ENCODE results near the gene PCDHB11.
"Not testable (repeated sequence)": the region's sequence is repeated elsewhere in the genome, so short reads cannot be mapped to it uniquely, and the experiment has no call there.

Gene PCDHB11

DNA sequence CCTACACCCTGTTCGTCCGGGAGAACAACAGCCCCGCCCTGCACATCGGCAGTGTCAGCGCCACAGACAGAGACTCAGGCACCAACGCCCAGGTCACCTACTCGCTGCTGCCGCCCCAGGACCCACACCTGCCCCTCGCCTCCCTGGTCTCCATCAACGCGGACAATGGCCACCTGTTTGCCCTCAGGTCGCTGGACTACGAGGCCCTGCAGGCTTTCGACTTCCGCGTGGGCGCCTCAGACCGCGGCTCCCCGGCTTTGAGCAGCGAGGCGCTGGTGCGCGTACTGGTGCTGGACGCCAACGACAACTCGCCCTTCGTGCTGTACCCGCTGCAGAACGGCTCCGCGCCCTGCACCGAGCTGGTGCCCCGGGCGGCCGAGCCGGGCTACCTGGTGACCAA is 10.7 kb upstream of the PCDHB11 start:
- DNase-seq, result not testable (repeated sequence)

DNA sequence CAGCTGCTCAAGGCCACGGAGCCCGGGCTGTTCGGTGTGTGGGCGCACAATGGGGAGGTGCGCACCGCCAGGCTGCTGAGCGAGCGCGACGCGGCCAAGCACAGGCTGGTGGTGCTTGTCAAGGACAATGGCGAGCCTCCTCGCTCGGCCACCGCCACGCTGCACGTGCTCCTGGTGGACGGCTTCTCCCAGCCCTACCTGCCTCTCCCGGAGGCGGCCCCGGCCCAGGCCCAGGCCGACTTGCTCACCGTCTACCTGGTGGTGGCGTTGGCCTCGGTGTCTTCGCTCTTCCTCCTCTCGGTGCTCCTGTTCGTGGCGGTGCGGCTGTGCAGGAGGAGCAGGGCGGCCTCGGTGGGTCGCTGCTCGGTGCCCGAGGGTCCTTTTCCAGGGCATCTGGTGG is 10.3 kb upstream of the PCDHB11 start:
- DNase-seq, result not testable (repeated sequence)

DNA sequence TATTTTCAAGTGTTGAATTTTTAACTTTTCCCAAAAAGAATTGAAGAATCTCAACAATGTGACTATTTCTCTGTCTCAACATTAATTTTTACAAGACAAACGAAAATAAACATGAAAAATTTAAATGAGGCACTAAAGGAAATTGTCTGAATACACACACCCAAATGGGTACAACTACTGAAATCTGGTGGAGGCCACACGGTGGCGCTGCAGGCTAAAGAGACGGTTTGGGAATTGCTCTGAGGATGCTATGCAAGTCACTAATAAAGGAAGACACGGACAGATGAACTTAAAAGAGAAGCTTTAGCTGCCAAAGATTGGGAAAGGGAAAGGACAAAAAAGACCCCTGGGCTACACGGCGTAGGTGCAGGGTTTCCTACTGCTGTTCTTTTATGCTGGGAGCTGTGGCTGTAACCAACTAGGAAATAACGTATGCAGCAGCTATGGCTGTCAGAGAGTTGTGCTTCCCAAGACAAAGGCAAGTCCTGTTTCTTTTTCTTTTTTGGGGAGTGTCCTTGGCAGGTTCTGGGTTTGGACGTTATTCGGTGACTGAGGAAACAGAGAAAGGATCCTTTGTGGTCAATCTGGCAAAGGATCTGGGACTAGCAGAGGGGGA is 7.2 kb upstream of the PCDHB11 start, which contains the start of gene PCDHB10:
Gene PCDHB10, plus strand, starts transcription at position 244 of the 616 bp plus-strand sequence. Its CDS starts 200 bp downstream, at position 444.
- peak in 1 of 5 experiments; percentile 5 for DNase-seq

DNA sequence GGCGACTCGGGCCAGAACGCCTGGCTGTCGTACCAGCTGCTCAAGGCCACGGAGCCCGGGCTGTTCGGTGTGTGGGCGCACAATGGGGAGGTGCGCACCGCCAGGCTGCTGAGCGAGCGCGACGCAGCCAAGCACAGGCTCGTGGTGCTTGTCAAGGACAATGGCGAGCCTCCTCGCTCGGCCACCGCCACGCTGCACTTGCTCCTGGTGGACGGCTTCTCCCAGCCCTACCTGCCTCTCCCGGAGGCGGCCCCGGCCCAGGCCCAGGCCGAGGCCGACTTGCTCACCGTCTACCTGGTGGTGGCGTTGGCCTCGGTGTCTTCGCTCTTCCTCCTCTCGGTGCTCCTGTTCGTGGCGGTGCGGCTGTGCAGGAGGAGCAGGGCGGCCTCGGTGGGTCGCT is 5.1 kb upstream of the PCDHB11 start:
- DNase-seq, result not testable (repeated sequence)

DNA sequence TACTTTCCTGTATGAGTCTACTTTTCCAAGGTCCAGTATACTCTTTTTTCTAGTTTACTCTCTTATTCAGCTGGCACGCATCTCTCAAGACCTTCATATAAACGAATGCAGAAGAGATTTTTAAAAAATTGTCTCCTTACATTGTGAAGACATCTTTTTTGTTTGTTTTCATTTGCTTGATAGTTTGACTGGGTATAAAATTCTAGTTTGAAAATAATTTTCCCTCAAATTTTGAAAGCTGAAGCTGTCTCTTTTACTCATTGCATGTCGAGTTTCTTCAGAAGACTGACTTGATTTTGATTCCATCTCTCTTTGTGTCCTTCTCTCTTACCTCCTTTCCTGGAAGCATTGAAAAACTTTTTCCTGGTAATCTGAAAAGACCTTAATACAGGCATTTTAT is 3.1 kb upstream of the PCDHB11 start:
- DNase-seq, result no peak

DNA sequence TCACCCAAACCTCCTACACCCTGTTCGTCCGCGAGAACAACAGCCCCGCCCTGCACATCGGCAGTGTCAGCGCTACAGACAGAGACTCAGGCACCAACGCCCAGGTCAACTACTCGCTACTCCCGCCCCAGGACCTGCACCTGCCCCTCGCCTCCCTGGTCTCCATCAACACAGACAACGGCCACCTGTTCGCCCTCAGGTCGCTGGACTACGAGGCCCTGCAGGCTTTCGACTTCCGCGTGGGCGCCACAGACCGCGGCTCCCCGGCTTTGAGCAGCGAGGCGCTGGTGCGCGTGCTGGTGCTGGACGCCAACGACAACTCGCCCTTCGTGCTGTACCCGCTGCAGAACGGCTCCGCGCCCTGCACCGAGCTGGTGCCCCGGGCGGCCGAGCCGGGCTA is 1.7 kb downstream of the PCDHB11 start:
- DNase-seq, result not testable (repeated sequence)

DNA sequence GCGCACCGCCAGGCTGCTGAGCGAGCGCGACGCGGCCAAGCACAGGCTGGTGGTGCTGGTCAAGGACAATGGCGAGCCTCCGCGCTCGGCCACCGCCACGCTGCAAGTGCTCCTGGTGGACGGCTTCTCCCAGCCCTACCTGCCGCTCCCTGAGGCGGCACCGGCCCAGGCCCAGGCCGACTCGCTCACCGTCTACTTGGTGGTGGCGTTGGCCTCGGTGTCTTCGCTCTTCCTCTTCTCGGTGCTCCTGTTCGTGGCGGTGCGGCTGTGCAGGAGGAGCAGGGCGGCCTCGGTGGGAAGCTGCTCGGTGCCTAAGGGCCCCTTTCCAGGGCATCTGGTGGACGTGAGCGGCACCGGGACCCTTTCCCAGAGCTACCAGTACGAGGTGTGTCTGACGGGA is 2.2 kb downstream of the PCDHB11 start:
- DNase-seq, result not testable (repeated sequence)

DNA sequence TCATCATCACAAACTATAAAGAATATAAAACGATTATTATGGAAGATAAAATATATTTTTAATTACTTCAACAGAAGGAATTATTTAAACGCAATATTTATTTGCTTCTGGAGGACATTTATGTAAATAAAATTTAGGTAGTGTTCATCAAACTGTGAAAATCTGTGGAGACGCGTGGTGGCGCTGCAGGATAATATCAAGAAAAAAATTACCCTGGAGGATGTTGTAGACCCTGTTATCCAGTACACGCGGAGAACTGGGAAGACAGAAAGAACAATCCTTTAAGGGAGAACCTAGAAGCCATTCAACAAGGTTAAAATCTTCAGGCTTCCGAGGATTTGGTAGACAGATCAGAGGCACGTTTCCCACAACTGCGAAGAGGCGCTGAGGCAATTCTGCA is 9.1 kb downstream of the PCDHB11 start, which contains the start of gene PCDHB12:
Gene PCDHB12, plus strand, starts transcription at position 242 of the 400 bp plus-strand sequence. CDS start 189 bp downstream, outside the sequence.
- no peak for DNase-seq

DNA sequence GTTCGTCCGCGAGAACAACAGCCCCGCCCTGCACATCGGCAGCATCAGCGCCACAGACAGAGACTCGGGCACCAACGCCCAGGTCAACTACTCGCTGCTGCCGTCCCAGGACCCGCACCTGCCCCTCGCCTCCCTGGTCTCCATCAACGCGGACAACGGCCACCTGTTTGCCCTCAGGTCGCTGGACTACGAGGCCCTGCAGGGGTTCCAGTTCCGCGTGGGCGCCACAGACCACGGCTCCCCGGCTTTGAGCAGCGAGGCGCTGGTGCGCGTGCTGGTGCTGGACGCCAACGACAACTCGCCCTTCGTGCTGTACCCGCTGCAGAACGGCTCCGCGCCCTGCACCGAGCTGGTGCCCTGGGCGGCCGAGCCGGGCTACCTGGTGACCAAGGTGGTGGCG is 10.9 kb downstream of the PCDHB11 start:
- not testable (repeated sequence) for DNase-seq

DNA sequence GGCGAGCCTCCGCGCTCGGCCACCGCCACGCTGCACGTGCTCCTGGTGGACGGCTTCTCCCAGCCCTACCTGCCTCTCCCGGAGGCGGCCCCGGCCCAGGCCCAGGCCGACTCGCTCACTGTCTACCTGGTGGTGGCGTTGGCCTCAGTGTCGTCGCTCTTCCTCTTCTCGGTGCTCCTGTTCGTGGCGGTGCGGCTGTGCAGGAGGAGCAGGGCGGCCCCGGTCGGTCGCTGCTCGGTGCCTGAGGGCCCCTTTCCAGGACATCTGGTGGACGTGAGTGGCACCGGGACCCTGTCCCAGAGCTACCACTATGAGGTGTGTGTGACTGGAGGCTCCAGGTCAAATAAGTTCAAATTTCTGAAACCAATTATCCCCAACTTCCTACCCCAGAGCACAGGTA is 11.4 kb downstream of the PCDHB11 start:
- DNase-seq, result not testable (repeated sequence)

DNA sequence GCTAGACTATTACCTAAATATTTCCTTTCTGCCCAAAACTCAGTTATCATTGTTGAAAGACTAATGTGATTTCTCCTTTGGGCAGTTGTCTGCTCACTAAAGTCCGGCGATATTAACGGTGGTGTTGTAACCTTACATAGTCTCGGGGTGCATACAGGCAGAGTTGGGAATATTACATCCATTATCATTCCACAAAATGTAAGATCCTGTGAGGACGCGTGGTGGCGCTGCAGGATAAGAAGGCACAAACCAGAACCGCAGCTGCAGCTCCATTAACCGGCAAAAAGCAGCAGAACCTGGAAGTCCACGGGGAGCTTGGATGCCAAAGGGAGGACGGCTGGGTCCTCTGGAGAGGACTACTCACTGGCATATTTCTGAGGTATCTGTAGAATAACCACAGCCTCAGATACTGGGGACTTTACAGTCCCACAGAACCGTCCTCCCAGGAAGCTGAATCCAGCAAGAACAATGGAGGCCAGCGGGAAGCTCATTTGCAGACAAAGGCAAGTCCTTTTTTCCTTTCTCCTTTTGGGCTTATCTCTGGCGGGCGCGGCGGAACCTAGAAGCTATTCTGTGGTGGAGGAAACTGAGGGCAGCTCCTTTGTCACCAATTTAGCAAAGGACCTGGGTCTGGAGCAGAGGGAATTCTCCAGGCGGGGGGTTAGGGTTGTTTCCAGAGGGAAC is 14.4 kb downstream of the PCDHB11 start, which contains the start of gene PCDHB13:
Gene PCDHB13, plus strand, starts transcription at position 264 of the 684 bp plus-strand sequence. Its CDS starts 205 bp downstream, at position 469.
- DNase-seq, result not testable (repeated sequence)

DNA sequence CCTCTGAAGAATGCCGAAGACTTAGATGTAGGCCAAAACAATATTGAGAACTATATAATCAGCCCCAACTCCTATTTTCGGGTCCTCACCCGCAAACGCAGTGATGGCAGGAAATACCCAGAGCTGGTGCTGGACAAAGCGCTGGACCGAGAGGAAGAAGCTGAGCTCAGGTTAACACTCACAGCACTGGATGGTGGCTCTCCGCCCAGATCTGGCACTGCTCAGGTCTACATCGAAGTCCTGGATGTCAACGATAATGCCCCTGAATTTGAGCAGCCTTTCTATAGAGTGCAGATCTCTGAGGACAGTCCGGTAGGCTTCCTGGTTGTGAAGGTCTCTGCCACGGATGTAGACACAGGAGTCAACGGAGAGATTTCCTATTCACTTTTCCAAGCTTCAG is 15.2 kb downstream of the PCDHB11 start:
- DNase-seq, result not testable (repeated sequence)

DNA sequence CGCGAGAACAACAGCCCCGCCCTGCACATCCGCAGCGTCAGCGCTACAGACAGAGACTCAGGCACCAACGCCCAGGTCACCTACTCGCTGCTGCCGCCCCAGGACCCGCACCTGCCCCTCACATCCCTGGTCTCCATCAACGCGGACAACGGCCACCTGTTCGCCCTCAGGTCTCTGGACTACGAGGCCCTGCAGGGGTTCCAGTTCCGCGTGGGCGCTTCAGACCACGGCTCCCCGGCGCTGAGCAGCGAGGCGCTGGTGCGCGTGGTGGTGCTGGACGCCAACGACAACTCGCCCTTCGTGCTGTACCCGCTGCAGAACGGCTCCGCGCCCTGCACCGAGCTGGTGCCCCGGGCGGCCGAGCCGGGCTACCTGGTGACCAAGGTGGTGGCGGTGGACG is 16.1 kb downstream of the PCDHB11 start:
- not testable (repeated sequence) for DNase-seq

DNA sequence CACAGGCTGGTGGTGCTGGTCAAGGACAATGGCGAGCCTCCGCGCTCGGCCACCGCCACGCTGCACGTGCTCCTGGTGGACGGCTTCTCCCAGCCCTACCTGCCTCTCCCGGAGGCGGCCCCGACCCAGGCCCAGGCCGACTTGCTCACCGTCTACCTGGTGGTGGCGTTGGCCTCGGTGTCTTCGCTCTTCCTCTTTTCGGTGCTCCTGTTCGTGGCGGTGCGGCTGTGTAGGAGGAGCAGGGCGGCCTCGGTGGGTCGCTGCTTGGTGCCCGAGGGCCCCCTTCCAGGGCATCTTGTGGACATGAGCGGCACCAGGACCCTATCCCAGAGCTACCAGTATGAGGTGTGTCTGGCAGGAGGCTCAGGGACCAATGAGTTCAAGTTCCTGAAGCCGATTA is 16.6 kb downstream of the PCDHB11 start:
- DNase-seq, result not testable (repeated sequence)

DNA sequence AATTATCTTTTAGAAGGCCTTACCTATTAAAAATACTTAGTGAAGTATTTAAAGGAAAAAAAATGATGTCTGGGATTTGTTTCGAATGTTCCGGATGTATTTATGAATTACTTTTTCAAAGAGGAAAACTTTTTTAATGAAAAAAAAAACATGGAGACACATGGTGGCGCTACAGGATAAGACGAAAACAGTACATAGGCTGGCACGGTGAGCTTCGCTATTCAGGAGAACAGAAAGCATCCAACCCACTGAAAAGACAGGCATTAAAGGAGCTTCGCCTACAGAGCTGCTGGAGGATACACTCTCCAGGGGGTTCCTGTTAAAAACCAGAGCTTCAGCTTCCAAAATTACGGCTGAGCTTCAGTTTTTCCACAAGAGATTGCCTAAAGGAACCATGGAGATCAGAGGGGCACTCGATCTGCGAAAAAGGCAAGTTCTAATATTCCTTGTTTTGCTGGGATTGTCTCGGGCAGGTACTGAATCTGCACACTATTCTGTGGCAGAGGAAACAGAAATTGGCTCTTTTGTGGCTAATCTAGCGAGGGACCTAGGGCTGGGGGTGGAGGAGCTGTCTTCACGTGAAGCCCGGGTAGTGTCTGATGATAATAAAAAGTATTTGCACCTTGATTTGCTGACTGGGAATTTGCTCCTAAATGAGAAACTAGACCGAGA is 23.8 kb downstream of the PCDHB11 start, which contains the start of gene PCDHB14:
Gene PCDHB14, plus strand, starts transcription at position 232 of the 672 bp plus-strand sequence. Its CDS starts 163 bp downstream, at position 395.
- DNase-seq, result peak in 1 of 5 experiments; percentile 6

DNA sequence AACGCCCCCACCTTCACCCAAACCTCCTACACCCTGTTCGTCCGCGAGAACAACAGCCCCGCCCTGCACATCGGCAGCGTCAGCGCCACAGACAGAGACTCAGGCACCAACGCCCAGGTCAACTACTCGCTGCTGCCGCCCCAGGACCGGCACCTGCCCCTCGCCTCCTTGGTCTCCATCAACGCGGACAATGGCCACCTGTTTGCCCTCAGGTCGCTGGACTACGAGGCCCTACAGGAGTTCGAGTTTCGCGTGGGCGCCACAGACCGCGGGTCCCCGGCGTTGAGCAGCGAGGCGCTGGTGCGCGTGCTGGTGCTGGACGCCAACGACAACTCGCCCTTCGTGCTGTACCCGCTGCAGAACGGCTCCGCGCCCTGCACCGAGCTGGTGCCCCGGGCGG is 25.4 kb downstream of the PCDHB11 start:
- DNase-seq, result not testable (repeated sequence)

DNA sequence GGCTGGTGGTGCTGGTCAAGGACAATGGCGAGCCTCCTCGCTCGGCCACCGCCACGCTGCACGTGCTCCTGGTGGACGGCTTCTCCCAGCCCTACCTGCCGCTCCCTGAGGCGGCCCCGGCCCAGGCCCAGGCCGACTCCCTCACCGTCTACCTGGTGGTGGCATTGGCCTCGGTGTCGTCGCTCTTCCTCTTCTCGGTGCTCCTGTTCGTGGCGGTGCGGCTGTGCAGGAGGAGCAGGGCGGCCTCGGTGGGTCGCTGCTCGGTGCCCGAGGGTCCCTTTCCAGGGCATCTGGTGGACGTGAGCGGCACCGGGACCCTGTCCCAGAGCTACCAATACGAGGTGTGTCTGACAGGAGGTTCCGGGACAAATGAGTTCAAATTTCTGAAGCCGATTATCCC is 26.0 kb downstream of the PCDHB11 start:
- not testable (repeated sequence) for DNase-seq

DNA sequence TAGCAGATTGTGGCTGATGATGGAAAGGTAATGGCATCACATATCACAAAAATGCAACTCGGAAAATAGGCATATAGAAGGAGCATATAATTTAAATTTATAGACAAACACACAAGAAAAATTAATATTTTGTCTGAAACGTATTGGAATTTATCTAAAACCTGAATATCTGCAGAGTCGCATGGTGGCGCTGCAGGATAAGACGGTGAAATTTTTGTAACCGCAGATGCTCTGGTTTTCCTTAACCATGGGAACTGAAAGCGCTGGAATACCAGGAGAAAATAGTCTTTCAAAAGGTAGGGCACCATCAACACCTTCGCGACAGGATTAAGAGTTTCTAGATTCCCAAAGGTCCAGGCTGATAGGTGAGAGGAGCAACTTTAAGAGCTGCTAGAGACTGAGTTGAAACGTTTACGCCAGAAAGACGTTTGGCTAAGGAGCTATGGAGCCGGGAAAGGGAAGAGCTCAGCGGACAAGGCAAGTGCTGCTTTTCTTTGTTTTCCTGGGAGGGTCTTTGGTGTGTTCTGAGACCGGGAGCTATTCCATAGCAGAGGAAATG is 34.8 kb downstream of the PCDHB11 start:
- DNase-seq, result no peak

DNA sequence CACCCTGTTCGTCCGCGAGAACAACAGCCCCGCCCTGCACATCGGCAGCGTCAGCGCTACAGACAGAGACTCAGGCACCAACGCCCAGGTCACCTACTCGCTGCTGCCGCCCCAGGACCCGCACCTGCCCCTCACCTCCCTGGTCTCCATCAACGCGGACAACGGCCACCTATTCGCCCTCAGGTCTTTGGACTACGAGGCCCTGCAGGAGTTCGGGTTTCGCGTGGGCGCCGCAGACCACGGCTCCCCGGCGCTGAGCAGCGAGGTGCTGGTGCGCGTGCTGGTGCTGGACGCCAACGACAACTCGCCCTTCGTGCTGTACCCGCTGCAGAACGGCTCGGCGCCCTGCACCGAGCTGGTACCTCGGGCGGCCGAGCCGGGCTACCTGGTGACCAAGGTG is 36.5 kb downstream of the PCDHB11 start:
- DNase-seq, result not testable (repeated sequence)

DNA sequence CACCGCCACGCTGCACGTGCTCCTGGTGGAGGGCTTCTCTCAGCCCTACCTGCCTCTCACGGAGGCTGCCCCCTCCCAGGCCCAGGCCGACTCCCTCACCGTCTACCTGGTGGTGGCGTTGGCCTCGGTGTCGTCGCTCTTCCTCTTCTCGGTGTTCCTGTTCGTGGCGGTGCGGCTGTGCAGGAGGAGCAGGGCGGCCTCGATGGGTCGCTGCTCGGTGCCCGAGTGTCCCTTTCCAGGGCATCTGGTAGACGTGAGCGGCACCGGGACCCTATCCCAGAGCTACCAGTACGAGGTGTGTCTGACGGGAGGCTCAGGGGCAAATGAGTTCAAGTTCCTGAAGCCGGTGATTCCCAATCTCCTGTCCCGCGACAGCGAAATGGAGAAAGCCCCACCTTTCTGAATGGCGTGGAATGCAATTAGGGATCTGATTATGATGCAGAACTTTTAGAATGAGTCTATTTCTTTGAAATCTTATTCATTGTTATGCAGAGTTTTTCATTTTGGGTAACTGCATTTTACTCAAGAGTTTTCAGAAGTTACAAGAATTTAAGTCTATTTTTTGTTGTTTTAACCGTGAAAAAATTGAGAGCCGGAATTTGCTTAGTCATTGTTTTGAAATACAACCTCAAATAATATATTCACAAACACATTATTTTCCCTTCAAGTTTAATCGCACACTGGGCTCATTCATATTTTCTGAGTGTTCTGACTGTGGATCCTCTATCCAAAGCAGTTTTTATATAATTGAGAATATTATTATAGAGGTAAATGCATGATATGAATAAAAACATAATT is 37.3 kb downstream of the PCDHB11 start:
- no peak for DNase-seq

DNA sequence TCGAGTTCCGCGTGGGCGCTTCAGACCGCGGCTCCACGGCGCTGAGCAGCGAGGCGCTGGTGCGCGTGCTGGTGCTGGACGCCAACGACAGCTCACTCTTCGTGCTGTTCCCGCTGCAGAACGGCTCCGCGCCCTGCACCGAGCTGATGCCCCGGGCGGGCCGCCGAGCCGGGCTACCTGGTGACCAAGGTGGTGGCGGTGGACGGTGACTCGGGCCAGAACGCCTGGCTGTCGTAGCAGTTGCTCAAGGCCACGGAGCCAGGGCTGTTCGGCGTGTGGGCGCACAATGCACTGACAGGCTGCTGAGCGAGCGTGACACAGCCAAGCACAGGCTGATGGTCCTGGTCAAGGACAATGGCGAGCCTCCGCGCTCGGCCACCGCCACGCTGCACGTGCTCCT is 42.1 kb downstream of the PCDHB11 start:
- DNase-seq, result no peak

DNA sequence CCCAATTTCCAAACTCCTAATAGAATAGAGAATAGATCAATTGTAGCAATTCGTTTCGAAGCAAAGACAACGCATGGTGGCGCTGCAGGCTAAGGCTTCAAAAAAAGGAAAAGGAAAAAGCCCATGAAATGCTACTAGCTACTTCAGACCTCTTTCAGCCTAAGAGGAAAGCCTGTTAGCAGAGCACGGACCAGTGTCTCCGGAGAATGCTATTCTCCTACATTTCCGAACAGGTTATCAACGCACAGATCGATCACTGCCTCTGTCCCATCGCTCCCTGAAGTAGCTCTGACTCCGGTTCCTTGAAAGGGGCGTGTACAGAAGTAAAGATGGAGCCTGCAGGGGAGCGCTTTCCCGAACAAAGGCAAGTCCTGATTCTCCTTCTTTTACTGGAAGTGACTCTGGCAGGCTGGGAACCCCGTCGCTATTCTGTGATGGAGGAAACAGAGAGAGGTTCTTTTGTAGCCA is 45.9 kb downstream of the PCDHB11 start, which contains the start of gene PCDHB15:
Gene PCDHB15, plus strand, starts transcription at position 146 of the 468 bp plus-strand sequence. Its CDS starts 184 bp downstream, at position 330.
- no peak for DNase-seq
